ENCODE results near the gene LDLRAD4. TPM values are rescaled to one million over a fixed set of nuclear protein-coding genes. Genes with fewer than 3 reads are reported as not detected.

The LDLRAD4 gene
- total and polyA plus RNA-seq, 11 donors: 10.4 to 44.0 (median 29.6) TPM

DNA sequence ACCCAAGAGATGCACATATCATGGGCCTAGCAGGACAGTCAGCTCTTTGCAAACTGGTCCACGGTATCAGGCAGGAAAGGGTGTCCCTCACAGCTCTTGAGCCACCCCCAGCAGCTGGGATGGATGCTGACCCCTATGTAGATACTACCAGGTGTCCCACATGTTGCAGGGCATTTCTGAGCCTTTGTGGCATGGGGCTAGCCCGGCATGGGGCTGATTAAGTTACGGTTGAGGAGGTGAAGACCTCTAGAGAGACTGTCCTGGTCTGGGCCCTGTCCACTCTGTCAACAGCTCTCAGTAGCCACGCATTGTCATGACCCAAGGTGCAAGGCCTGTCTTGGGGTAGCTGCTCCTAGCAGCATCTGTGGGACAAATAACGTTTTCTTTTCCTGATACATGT, 6.7 kb downstream of the LDLRAD4 start:
- ATAC-seq (no peak), DNase-seq (no peak)
- peaks cover 0 to 6% (median 0%) of the 10 kb centered on the region in 9 donors for H3K36me3 ChIP-seq
- H3K4me3 ChIP-seq: no peak overlapping the region
- no peaks in the 10 kb centered on the region for H3K9me3 ChIP-seq
- TF ChIP-seq POLR2A (IDR thresholded peaks at IDR 0.05): no peak
- TF ChIP-seq, protein P1, sequence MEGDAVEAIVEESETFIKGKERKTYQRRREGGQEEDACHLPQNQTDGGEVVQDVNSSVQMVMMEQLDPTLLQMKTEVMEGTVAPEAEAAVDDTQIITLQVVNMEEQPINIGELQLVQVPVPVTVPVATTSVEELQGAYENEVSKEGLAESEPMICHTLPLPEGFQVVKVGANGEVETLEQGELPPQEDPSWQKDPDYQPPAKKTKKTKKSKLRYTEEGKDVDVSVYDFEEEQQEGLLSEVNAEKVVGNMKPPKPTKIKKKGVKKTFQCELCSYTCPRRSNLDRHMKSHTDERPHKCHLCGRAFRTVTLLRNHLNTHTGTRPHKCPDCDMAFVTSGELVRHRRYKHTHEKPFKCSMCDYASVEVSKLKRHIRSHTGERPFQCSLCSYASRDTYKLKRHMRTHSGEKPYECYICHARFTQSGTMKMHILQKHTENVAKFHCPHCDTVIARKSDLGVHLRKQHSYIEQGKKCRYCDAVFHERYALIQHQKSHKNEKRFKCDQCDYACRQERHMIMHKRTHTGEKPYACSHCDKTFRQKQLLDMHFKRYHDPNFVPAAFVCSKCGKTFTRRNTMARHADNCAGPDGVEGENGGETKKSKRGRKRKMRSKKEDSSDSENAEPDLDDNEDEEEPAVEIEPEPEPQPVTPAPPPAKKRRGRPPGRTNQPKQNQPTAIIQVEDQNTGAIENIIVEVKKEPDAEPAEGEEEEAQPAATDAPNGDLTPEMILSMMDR (IDR thresholded peaks at IDR 0.05): no peak
- peak overlapping the region in 2 of 12 donors; percentile 2 to 89 for H3K27ac ChIP-seq
- 75 to 87% (median 81%) methylated on average over 5 of the region's 5 CpGs for WGBS, 4 donors
- no peaks in the 10 kb centered on the region for H3K27me3 ChIP-seq
- H3K4me1 ChIP-seq: peaks cover 14 to 76% (median 52%) of the 10 kb centered on the region in 12 donors
- intact Hi-C loops (cut with DNase I): loop anchor here in 3 of 10 donors (5.0 to 10.0 kb wide), 3 partner anchors 42 to 190 kb away; no protein-coding TSS in a partner anchor

DNA sequence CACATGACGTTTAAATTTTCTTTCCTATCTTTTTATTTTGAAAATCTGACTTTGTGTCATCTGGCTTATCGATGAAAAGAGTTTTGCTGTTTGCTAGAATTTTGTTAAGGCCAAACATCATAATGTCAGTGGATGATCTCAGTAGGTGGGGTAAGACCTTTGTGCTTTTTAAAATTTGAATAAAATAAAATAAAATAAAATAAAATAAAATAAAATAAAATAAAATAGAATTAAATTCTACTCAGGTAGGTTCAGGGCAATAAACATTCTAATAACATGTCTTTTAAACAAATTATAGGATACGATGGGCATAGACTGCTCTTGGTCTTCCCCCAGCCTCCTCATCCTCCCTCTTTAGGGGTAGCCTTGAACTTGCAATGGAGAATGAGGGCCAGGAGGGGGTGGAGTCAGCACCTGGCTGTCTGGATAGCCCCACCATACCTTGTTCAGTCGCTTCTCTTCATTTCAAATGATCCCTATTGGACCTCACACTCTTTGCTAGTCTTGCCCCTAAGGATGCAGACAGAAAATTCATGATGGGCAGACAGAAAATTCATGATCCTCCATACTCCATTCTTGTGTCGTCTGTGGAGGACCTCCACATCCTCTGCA, 8.1 kb downstream of the LDLRAD4 start:
- no peak for ATAC-seq
- 88 to 97% (median 95%) methylated on average over 5 of the region's 5 CpGs for WGBS, 4 donors
- no peaks in the 10 kb centered on the region for H3K9me3 ChIP-seq

DNA sequence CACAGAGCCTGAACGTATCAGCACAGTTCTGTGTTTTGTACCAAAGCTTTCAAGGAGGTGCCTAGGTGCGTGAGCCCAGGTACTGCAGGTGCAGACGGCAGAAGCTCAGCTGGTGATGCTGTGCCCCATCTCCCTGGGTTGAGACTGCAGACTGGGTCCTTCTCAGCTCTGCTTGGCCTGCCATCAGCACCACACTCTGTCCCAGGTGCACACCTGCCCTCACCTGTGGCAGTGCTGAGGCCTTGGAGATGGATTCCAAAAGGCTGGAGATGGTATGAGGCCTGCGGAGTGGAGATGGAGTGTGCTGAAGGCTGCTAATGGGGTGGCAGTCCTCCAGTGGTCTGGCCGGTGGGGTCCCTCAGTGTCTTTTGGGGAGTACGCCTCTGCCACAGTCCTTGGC, 9.3 kb downstream of the LDLRAD4 start:
- Histone ChIP-seq H3K27ac (peak overlapping the region in 2 of 12 donors; percentile 7 to 41), H3K4me3 (no peak overlapping the region), H3K36me3 (peaks cover 0 to 6% (median 0%) of the 10 kb centered on the region in 9 donors), H3K27me3 (no peaks in the 10 kb centered on the region), H3K9me3 (no peaks in the 10 kb centered on the region), H3K4me1 (peaks cover 16 to 60% (median 38%) of the 10 kb centered on the region in 12 donors)
- TF ChIP-seq, protein P1 (IDR thresholded peaks at IDR 0.05): no peak
- no peak for TF ChIP-seq POLR2A (IDR thresholded peaks at IDR 0.05)
- ATAC-seq (no peak), DNase-seq (no peak)
- intact Hi-C loops (cut with DNase I): loop anchor here in 3 of 10 donors (5.0 to 10.0 kb wide), 3 partner anchors 39 to 187 kb away; no protein-coding TSS in a partner anchor
- WGBS, 4 donors: 92 to 97% (median 97%) methylated on average over 6 of the region's 6 CpGs

More for the DNA sequence above, 8.1 kb downstream of the LDLRAD4 start:
- intact Hi-C loops (cut with DNase I): loop anchor here in 3 of 10 donors (5.0 to 10.0 kb wide), 3 partner anchors 41 to 188 kb away; no protein-coding TSS in a partner anchor
- Histone ChIP-seq H3K27ac (no peak overlapping the region), H3K4me1 (peaks cover 10 to 62% (median 38%) of the 10 kb centered on the region in 12 donors), H3K36me3 (peaks cover 0 to 6% (median 0%) of the 10 kb centered on the region in 9 donors), H3K4me3 (no peak overlapping the region), H3K27me3 (no peaks in the 10 kb centered on the region)
- DNase-seq: no peak
- TF ChIP-seq, protein P1 (IDR thresholded peaks at IDR 0.05): no peak
- TF ChIP-seq POLR2A (IDR thresholded peaks at IDR 0.05): no peak

- H3K27me3 ChIP-seq: no peaks in the 10 kb centered on the region
- intact Hi-C loops (cut with DNase I): loop anchor here in 3 of 10 donors (5.0 to 10.0 kb wide), 3 partner anchors 38 to 186 kb away; no protein-coding TSS in a partner anchor
- ATAC-seq: no peak
- H3K36me3 ChIP-seq: peaks cover 0 to 6% (median 0%) of the 10 kb centered on the region in 9 donors
- H3K4me1 ChIP-seq: peaks cover 9 to 53% (median 29%) of the 10 kb centered on the region in 12 donors
- DNase-seq: no peak
- no peak for TF ChIP-seq POLR2A (IDR thresholded peaks at IDR 0.05)
- TF ChIP-seq, protein P1 (IDR thresholded peaks at IDR 0.05): no peak
- H3K27ac ChIP-seq: peak overlapping the region in 2 of 12 donors; percentile 7 to 15
- H3K9me3 ChIP-seq: no peaks in the 10 kb centered on the region
- no peak overlapping the region for H3K4me3 ChIP-seq
- WGBS, 4 donors: 69 to 75% (median 72%) methylated on average over 5 to 13 of the region's 13 CpGs
Measured at GRCh38 chr18:13229001-13229671, 10.6 kb downstream of the LDLRAD4 start.
